ENCODE measurements around the gene EFNA4.

GRCh38 chr1:155018617-155019348 lies 44.8 kb upstream of the EFNA4 start:
- TF ChIP-seq CTCF (IDR thresholded peaks at IDR 0.05 in 2 of 3, conservative IDR thresholded peaks at IDR 0.05 in 1 of 3; ENCODE audit: borderline replicate concordance in 1 of 3, insufficient read depth in 1 of 3, low read depth in 2 of 3, low read length in 2 of 3) (no peak), MAX (IDR thresholded peaks at IDR 0.05) (no peak), RAD21 (IDR thresholded peaks at IDR 0.05; ENCODE audit: low read depth) (no peak), EZH2phosphoT487 (IDR thresholded peaks at IDR 0.05; ENCODE audit: borderline replicate concordance) (no peak), REST (IDR thresholded peaks at IDR 0.05; ENCODE audit: low read depth) (no peak), ZFX (IDR thresholded peaks at IDR 0.05) (no peak), SP1 (IDR thresholded peaks at IDR 0.05; ENCODE audit: low read depth) (no peak), ZNF274 (IDR thresholded peaks at IDR 0.05; ENCODE audit: low read depth, low read length) (no peak), POLR2AphosphoS5 (IDR thresholded peaks at IDR 0.05; ENCODE audit: low read depth, low read length) (no peak; the same call in 1 of the 2 replicates), EGR1 (IDR thresholded peaks at IDR 0.05; ENCODE audit: low read depth) (no peak), CEBPB (IDR thresholded peaks at IDR 0.05; ENCODE audit: low read depth) (no peak), POLR2A (IDR thresholded peaks at IDR 0.05; ENCODE audit: borderline replicate concordance, extremely low read depth, insufficient read depth, insufficient read length) (no peak)
